Amygdala (tissue), 56 donors: Measurements from ENCODE around the gene AKIP1.
"Not testable (repeated sequence)": the region's sequence is repeated elsewhere in the genome, so short reads cannot be mapped to it uniquely, and the experiment has no call there.

Experiments used
- DNase-seq, 56 donors: peaks; one replicate each; lab custom pipeline; 2025; lab: John Stamatoyannopoulos, UW

AKIP1 gene, protein sequence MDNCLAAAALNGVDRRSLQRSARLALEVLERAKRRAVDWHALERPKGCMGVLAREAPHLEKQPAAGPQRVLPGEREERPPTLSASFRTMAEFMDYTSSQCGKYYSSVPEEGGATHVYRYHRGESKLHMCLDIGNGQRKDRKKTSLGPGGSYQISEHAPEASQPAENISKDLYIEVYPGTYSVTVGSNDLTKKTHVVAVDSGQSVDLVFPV

DNA sequence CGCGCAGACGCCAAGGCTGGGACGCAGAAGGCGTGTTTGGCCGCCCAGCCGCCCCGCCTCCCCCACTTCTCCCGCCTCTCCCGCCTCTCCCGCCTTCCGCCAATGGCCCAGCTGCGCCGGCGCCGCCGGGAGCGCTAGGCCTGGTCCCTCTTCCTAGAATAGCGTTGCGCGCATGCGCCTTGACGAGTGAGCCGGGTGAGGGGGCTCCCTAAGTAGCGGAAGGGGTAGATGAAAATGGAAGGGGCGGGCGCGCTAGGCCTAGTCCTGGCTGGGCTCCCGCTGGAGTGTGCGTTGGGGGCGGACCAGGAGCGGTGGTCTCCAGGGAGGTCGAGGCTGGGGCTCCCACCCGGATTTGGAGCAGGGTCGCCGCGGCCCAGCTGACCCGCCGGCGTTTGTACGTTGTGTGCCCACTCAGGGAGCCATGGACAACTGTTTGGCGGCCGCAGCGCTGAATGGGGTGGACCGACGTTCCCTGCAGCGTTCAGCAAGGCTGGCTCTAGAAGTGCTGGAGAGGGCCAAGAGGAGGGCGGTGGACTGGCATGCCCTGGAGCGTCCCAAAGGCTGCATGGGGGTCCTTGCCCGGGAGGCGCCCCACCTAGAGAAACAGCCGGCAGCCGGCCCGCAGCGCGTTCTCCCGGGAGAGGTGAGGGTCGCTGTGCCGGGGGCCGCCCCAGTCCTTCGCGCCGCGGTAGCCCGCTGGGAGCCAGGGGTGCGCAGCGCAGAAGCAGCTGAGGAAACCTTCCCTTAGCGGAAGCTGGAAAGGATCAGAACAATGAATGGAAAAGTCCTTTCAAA, at the start of gene AKIP1:
AKIP1 (plus strand) TSS at position 161 of the 795 bp plus-strand sequence; CDS start at position 422, 261 bp downstream.
- DNase-seq, result peak in 55 of 56 donors; percentile 55 to 96 (median 91)

DNA sequence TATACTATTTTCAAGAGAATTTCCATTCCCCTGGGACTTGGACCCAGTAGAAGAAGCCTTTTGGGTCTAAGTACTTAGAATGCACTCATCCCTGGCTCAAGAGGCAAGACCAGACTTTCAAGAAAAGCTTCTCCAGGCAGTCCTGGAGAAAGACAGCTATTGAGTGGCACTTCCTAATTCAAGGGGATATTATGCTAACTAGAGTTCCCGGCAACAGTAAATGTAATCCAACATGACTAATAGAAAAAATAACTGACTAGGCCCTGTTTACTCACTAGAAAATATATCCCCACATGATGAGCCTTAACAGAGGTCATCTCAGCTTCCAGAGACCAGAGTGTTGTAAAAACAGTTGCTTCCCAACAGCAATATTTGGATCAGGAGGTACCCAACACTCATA, 47.2 kb upstream of the AKIP1 start:
- no peak for DNase-seq

DNA sequence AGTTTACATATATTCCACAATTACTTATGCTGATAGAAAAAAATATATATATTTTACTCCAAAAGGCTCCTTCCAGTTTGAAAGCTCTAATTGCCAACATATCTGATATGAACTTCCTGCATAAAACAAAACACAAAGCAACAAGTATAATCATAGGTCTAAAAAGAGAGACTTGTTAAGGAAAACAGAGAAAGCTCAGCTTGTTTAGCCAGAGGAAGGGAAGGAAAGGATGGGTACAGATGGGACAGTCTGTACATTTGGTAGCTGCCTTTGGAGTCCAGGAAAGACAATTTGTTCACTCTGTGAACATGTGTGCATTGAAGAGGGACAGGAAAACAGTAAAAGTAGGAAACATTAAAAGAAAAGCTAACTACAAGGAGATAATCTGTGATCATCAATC, 45.7 kb upstream of the AKIP1 start:
- no peak for DNase-seq

DNA sequence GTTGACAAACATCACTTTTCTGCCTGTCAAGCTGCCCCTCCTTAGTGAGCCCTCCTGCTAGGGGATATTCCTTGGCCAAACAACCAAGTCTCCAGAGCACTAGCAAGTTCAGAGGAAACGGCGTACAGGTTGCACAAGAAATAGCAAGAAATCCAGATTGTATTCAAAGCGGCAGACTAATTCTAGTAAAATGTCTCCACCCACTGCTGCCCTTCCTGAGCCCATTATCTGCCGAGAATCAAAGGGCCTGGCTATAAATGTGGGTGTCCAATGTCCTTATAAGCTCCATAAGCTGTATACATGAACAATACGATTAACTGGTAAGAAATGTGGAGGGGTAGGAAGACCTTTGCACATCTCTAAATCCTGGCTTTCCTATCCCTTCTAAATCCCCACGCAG, 44.0 kb upstream of the AKIP1 start:
- DNase-seq, result no peak

DNA sequence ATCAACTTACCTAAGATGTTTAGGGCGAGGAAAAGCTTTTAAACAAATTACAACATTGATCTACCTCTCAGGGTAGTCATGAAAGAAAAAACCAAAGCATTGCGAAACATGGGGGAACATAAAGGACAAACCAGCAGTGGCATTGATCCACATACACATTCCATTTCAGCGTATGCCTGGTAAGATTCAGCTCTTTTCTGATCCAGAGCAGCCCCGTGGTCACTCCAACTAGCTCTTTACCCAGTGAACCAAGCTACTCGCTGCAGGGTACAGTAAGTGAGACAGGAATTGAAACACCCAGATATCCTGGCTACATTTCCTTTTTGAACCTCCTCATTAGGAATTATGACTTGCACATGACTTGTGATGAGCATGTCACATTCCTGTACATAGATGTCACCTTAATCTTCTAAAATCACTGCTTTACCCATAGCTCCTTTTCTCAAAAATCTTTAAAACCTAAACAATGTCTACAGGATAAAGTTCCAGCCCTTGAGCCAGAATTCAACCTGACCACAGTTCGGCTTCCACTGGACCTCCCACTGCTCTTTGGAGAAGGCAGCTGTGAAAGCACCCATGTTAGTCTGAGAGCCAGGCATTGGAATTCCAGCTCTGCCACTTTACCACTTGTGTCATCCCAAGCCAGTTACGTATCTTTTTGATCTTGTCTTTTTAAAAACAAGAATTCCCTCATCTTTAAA, 42.9 kb upstream of the AKIP1 start:
- DNase-seq, result no peak

DNA sequence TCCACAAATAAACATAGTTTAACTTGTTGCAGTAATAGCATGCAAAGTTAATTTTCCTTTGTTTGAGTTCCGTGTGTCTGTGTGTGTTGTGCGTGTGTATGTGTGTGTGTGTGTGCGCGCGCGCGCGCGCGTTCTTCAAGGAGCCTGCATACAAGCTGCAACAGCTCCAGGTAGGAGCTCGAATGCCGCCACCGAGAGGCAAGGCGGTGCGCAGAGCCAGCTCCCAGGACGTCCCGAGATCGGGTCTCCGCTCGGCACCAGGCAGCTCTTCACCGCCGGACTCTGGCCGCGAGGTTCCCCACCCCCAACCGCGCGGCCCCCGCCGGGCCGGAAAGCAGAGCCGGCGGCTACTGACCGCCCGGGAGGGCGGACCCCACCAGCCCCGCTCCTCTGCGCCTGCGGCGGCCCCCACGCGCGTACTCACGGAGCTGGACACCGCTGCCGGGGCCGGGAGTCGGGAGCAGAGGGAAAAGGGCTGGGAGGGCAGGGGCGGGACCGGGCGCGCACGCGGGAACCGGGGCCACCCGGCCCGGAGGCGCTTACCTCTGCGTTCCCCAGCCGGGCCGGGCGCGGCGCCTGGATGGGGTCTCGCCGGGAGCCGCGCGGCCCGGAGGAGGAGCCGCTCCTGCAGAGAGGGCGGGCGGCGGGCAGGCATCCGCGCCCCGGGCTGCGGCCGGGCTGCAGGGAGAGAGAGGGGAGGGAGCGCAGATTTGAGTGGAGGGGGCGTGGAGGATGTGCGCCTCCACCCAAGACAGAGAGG, 40.4 kb upstream of the AKIP1 start:
- peak in 35 of 56 donors; percentile 3 to 57 (median 31) for DNase-seq

DNA sequence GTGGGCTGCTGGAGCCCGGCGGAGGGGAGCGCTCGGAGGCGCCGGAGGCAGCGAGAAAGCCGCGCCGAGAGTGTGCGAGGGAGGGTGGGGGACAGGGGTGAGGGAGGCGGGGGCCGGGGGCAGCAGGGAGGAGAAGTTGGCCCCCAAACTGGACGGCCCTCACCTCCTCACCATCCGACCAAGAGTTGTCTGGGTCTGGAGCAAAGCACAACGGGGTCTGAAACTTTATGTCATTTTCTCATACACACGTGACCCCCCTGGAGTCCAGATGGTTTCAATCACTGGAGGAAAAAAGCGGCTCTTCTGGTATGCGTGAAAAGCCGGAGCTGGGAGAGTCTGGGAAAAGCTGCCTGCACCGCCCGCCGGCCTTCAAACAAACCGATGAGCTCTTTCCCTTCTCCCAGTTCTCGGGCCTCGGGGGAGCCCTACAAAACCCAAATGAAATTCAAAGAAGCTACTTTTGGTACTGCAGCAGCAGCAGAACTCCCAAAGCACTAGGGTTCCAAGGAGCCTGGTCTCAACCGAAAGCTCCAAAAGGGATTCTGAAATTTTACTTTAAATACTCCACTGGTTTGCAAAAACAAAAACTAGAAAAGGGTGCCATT, 39.7 kb upstream of the AKIP1 start:
- peak in 42 of 56 donors; percentile 8 to 74 (median 30) for DNase-seq

DNA sequence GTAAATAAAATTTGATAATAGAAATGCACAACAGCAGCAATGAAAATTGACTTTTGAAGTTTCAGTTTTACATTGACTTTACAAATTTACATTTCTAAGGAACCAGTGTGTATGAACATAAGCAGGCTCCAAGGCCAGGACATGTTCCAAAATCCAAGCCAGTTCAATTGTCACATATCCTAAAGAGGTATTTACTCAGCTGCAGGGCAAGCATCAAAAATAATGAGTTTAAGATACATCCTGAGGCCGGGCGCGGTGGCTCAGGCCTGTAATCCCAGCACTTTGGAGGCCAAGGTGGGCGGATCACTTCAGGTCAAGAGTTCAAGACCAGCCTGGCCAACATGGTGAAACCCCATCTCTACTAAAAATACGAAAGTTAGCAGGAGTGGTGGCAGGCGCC, 39.0 kb upstream of the AKIP1 start:
- no peak for DNase-seq

DNA sequence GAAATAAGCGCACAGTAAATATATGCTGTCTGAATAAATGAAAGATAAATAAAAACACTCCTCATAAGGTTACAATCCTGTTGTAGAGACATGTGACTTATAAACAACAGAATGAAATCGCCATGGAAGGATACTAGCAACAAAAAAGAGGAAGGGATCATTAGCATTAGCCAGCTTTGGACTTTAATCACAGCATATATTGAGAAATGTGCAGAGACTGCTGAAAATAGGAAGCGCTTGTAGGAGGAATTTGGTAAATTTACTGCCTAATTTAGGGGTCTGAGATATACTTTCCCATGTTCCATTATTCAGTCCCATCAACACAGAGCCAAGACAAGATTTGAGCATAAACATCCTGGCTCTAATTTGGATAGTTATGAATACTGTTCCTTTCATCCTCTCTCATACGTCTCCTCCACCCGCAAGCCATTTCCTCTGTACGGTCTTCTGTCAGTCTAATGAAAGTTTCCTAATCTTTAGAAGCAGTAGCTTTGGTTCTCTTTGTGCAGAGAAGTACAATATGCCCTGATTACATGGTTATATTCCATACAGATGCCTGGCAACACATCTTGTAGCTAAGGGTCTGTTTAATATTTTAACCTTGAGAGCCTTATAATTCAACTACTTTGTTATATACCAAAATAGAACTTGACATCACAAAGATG, 37.1 kb upstream of the AKIP1 start:
- DNase-seq, result no peak

DNA sequence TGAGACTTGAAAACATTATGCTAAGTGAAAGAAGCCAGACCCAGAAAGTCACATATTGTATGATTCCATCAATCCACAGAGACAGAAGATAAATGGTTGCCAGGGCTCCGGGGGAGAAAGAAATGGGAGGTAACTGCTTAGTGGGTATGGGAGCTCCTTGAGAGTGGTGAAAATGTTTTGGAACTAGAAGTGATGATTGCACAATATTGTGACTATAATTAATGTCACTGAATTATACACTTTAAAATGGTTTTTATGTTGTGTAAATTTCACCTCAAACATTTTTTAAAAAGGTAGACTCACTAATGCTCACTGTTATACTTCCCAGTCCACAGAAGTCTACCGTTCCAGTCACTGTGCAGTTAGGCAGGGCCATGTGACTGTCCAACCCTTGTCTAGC, 32.2 kb upstream of the AKIP1 start:
- DNase-seq, result no peak

DNA sequence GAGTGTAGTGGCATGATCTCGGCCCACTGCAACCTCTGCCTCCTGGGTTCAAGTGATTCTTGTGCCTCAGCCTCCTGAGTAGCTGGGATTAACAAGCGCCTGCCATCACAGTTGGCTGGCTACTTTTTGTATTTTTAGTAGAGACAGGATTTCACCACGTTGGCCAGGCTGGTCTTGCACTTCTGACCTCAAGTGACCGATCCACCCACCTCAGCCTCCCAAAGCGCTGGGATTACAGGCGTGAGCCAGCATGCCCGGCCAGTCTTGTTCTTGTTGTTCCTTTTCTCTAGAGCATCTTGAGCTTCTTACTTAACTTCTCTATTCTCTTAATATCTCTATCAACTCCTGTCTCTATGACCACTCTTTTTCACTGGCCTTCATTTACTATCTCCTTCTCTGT, 29.4 kb upstream of the AKIP1 start:
- not testable (repeated sequence) for DNase-seq

DNA sequence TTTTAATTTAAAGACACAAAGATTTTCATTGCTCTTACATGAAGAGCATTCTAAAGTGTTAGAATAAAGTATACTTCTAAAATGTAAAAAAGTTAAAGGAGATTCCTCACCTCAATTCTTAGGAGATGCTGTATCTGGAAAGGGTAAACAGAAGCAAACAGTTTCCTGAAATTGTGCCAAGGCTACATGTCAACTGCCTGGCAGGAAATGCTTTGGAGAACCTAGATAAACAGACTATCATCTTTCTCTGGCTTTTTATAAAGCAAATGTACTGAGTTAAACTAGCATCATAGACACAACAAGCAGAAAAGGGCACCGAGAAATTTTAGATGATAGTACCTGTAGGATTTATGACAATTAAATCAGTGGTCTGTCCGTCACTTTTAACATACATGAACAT, 24.7 kb upstream of the AKIP1 start:
- DNase-seq, result no peak

DNA sequence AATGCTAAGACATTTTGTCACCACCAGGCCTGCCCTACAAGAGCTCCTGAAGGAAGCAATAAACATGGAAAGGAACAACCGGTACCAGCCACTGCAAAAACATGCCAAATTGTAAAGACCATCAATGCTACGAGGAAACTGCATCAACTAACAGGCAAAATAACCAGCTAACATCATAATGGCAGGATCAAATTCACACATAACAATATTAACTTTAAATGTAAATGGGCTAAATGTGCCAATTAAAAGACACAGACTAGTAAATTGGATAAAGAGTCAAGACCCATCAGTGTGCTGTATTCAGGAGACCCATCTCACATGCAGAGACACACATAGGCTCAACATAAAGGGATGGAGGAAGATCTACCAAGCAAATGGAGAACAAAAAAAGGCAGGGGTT, 19.8 kb upstream of the AKIP1 start:
- DNase-seq, result not testable (repeated sequence)

DNA sequence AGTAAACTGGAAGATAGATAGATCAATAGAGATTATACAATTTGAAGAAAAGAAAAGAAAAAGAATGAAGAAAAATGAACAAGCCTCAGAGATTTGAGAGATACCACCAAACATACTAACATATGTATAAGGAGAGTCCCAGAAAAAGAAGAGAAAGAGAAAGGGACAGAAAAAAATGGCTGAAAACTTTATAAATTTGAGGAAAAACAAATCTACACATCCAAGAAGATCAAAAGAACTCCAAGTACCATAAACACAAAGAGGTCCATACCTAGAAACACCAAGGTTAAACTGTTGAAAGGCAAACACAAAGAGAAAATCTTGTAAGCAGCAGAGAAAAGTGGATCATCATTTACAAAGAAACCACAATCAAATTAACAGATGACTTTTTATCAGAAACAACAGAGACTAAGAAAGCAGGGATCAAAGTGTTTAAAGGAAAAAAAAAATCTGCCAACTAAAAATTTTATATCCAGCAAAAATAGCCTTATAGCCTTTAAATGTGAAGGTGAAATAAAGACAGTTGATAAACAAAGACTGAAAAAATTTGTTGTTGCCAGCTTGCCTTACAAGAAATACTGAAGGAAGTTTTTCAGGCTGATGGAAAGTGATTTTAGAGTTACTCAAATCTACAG, 11.8 kb upstream of the AKIP1 start:
- DNase-seq, result no peak

DNA sequence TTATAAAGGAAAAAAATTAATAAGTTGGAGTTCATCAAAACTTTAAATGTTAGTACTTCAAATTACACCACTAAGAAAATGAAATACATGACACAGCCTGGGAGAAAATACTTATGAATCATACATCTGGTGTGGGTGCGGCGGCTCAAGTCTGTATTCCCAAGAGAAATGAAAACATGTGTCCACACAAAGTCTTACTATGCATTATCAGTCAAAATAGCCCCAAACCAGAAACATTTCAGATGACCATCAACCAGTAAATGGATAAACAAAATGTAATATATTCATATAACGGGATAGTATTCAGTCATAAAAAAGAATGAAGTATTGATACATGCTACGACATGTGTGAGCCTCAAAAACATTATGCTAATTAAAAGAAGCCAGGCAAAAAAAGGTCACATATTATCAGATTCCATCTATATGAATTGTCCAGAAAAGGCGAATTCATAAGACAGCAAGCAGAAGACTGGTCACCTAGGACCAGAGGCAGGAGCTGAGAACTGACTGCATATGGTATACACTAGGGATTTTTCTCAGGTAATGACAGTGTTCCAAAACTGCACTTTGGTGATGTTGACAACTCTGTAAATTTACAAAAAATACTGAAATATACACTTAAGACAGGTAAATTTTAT, 5.3 kb upstream of the AKIP1 start:
- DNase-seq, result no peak

DNA sequence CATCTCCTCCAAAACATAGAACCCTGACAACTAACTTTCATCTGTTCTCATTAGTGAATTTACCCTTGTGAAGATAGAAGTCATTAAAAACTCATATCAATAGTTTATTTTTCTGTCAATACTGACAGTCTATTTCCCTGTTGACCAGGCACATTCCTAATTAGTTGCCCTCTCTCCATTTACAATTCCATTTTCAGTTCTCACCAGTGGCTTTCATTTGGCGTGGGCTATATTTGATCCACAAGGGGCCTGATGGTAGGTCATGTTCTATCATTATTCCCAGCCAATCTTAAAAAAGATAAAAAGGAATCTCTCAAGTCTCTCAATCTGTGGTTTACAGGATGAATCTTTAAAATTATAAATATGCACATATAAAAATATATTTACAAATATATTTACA, 3.9 kb upstream of the AKIP1 start:
- no peak for DNase-seq

DNA sequence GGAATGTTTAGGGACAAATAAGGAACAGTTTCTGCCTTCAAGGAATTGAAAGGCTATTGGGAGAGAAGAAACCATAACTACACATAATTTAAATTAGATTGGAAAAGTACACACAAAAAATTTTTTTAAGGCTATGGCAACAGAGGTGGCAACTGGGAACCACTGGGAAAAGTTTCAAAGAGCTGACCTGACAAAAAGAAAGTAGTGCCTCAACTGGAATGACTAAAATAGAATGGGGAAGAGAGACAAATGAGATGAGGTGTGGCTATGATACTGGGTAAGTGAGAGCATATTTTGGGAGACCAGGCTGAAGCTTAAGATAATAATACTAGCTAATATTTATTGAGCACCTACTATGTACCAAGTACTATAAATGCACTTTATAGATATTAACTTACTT, 2.9 kb upstream of the AKIP1 start:
- DNase-seq, result no peak

DNA sequence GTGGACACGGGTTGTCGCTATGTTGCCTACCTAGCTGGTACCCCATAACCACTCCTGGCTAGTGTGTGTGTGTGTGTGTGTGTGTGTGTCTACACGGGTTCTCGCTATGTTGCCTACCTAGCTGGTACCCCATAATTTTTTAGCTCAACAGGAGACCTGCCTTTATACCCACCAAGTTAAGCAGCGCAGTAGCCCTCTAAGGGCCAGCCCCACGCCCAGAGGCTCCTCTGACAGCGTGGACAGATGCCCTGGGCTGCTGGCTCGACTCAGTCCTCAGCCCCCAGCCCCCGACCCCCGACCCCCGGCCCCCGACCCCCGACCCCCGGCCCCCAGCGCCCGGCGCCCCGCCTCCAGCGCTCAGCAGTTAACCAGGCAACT, 351 bp upstream of the AKIP1 start:
- no peak for DNase-seq
